VCaP (cell line): ENCODE results near the gene SLC6A6.

Experiments
- H3K27ac ChIP-seq: fragments of 450-650 bp; 2 replicates; pipeline ENCODE4 v1.5.1; 2017
- TF ChIP-seq, protein P1 (sequence below): fragments of 450-650 bp; conservative IDR thresholded peaks from 2 replicates; pipeline ENCODE4 v1.5.1; 2017; ENCODE audit warnings: mild to moderate bottlenecking, moderate library complexity

SLC6A6 gene

DNA sequence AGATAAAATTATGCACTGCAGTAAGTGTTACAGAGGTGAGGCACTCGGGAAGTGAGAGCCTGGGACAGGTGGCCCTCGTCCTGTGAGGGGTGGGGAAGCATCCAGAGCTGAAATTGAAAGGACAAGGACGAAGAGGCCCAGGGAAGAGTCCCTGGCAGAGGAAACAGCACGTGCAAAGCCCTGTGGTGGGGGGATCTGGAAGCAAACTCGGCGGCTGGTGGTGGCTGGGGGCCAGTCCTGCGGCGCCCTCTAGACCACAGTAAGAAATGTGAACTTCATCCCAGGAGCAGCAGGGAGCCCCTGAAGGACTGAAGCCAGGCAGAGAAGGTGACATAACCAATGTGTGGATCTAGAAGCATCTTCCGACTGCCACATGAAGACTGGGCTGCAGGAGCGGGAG, 94.9 kb downstream of the SLC6A6 start:
- TF ChIP-seq, protein P1, sequence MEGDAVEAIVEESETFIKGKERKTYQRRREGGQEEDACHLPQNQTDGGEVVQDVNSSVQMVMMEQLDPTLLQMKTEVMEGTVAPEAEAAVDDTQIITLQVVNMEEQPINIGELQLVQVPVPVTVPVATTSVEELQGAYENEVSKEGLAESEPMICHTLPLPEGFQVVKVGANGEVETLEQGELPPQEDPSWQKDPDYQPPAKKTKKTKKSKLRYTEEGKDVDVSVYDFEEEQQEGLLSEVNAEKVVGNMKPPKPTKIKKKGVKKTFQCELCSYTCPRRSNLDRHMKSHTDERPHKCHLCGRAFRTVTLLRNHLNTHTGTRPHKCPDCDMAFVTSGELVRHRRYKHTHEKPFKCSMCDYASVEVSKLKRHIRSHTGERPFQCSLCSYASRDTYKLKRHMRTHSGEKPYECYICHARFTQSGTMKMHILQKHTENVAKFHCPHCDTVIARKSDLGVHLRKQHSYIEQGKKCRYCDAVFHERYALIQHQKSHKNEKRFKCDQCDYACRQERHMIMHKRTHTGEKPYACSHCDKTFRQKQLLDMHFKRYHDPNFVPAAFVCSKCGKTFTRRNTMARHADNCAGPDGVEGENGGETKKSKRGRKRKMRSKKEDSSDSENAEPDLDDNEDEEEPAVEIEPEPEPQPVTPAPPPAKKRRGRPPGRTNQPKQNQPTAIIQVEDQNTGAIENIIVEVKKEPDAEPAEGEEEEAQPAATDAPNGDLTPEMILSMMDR, result no peak
- H3K27ac ChIP-seq, result no peak overlapping the region

DNA sequence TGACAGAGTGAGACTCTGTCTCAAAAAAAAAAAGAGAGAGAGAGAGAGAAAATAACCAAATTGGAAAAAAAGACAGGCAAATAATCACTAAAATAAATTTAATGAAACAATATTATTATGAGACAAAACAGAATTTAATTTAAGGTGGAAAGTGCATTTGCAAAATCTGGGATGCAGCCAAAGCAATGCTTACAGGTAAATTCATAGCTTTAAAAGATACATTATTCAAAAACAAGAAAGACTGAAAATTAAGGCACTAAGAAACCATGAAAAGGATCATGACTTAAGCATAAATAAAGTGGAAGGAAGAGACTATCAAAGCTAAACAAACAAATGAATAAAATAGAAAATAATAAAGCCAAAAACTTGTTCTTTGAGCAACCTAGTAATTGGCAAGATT, 100.1 kb downstream of the SLC6A6 start:
- TF ChIP-seq, protein P1, result no peak
- no peak overlapping the region for H3K27ac ChIP-seq

DNA sequence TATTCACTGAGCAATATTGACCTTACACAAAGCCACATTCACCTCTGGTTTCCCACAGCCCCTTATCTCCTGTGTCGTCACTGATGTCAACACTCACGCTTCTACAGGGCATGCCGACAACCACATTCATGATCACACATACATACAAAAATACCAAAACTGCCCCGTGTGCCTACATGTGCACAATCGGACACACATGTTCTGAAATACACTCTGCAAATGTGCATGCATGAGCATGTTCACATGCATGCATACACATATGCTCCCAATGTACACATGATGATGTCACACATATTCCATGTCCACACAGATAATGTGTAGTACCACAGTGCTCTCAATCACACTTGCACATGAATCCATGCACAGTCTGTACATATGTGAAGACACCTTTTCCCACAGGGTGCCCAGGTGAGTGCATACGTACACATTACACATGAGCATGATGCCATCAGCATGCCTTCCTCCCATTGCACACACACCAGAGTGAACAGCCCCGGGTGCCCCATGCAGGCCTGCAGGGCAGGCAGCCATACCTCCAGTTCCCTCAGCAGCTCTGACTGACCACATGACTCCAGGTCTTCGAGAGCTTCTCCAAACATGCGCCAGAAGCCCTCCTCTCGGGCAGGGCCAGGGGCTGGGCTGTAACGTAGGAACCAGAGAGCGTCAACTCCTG, 100.8 kb downstream of the SLC6A6 start:
- H3K27ac ChIP-seq, result no peak overlapping the region
- TF ChIP-seq, protein P1, result no peak

DNA sequence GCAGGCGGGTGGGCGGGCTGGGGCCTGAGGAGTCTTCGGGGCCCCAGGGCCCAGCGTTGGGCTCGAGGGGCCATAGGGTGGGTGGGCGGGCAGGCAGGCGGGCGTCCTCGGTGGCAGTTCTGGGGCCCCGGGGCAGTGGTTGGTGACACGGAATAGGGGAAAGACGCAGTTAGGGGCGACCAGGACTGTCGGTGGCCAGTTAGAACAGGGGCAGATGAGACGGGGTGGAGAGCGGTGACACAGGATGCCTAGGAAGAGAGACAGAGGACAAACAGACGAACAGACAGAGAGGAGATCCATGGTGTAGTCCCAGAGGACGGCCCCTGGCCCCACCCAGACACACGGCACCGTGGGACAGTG, 101.3 kb downstream of the SLC6A6 start:
- TF ChIP-seq, protein P1, result no peak
- no peak overlapping the region for H3K27ac ChIP-seq

DNA sequence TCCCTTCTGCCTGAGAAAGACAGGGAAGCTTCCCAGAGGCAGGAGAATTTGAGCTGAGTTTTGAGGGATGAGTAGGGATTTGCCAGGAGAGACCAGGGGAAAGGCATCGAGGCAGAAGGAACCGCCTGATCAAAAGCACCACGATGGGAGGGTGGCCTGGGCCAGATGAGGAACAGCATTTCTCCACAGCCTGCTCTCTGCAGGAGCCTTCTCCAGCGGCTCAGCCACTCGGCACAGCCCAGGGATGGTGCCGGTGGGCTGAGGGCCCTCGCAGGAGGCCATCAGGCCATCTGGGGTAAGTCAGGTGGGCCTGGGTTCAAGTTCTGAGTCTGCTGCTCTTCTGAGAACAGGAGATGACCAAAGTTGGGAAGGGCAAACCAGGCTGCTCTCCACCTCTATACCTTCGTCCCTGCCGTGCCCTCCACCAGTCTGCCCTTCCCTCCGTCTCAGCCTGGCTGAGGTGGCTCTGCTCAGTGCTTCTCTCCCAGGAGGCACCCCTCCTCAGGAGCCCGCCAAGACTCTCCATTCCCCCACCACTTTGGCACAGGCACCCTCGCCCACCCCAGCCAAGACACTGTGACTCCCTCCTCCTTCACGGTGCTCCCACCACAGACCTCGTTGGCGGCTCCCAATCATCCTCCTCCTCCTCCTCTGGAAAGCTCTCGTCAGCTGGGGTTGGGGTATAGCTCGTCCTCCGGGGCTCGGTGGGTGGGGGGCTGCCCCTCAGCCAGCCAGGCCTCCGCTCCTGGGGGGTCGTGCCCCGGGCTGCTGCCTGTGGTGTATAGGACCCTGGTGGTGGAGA, 102.8 kb downstream of the SLC6A6 start:
- TF ChIP-seq, protein P1, result no peak
- H3K27ac ChIP-seq, result no peak overlapping the region

DNA sequence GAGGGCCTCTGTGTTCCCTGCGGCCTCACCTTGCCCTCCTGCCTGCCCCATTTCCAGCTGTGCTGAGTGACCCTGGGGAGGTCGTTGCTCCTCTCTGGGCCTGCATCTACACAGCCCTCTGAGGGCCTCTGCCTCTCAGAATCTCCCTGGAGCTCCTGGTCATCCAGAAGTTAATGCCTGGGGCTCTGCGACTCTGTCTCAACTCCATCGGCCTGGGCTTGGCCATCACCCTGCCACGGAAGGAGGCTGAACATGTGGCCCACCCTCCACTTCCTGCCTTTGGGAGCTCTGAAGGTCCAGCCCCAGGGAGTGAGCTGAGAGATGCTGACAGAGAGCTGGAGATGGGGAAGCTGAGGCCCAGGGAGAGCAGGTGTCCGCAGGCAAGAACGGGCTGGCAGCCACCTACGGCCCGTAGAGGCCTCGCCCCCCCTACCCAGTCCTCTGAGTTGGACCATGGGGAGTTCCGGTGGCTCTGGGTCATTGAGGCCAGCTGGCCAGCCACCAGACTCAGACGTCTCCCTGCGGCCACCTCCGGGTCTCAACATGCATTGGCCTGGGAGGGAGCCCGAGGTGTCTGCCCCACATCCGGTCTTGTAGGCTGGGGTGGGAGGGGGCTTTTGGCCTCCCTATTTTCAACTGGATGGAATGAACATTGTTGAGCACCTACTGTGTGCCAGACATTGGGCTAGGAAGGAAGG, 103.5 kb downstream of the SLC6A6 start:
- TF ChIP-seq, protein P1, result no peak
- H3K27ac ChIP-seq, result no peak overlapping the region

DNA sequence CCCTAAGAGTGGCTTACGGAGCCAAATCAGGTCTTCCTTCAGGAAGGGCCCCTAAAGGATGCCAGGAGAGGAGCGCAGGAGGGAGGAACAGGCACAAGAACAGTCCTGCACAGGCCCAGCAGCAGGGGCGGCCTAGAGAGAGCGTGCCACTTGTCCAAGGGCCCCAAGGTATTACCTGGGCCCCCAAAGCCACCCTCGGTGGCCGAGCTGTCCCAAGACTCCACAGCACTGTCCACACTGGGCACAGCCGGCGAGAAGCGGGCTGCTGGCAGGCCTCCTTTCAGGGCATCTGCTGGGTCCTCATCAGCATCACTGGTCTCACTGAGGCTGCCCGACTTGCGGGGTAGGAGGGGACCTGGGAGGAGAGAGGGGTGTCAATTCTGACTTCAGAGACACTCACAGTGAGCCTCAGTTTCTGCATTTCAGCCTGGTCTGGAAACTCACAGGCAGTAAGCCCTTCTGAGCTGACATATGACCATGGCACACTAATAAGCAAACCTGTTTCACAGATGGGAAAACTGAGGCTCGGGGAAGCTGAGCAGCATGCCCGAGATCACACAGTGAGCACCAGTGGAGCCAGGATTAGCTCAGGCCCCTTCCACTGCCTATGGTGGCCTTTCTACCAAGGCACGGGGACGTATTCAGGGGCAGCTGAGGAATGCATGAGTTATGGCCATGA, 104.4 kb downstream of the SLC6A6 start:
- TF ChIP-seq, protein P1, result no peak
- H3K27ac ChIP-seq, result no peak overlapping the region
